Adipose tissue (tissue), 3 donors: Measurements from ENCODE around the gene UBE2R2. TPM values are rescaled to one million over a fixed set of nuclear protein-coding genes. Genes with fewer than 3 reads are reported as not detected.
"Not testable (repeated sequence)": the region's sequence is repeated elsewhere in the genome, so short reads cannot be mapped to it uniquely, and the experiment has no call there.

Source experiments
- H3K27ac ChIP-seq: one replicate; pipeline ENCODE4 v1.5.1; 2013; ENCODE audit warnings: low read depth, low read length
- WGBS, 3 donors: extraction: QIAGEN DNeasy Blood & Tissue Kit; methylation state at CpG; one replicate each; pipeline ENCODE4 v1.1.7; 2013; 5-methylcytosine and 5-hydroxymethylcytosine counted together
- polyA plus RNA-seq, 3 donors: library from polyadenylated mRNA; stranded (reverse); fragments of 200-250 nt; gene quantifications; one replicate each; pipeline ENCODE4 v1.2.3, GENCODE V29; 2013
- donor health status: healthy with polysubstance abuse.
- donor health status: Bipolar disorder and iron deficiency.
- donor health status: healthy.

UBE2R2 gene
- polyA plus RNA-seq, 3 donors = 21.3 to 24.2 (median 23.3) TPM

- no peak overlapping the region for H3K27ac ChIP-seq
- 55 to 63% (median 57%) methylated on average over 11 of the region's 11 CpGs for WGBS, 3 donors
These were observed 50.9 kb downstream of the UBE2R2 start for GRCh38 chr9:33867747-33868439.

GRCh38 chr9:33868440-33868973 is 51.5 kb downstream of the UBE2R2 start:
- WGBS, 3 donors = 18 to 30% (median 27%) methylated on average over 3 of the region's 3 CpGs
- no peak overlapping the region for H3K27ac ChIP-seq

DNA sequence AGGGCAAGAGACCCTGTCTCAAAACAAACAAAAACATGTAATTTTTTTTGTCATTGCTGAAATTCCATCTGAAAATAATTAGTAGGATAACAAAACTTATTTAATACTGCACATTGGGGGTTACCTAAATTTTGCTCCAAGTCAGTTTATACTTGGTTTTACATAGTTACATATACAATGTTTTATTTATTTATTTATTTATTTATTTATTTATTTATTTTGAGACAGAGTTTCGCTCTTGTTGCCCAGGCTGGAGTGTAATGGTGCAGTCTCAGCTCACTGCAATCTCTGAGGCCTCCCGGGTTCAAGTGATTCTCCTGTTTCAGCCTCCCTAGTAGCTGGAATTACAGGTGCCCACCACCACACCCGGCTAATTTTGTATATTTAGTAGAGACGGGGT is 52.3 kb downstream of the UBE2R2 start:
- 95 to 97% (median 96%) methylated on average over 4 of the region's 4 CpGs for WGBS, 3 donors

GRCh38 chr9:33877727-33878489 is 60.9 kb downstream of the UBE2R2 start:
- 55 to 84% (median 83%) methylated on average over 10 of the region's 10 CpGs for WGBS, 3 donors
- H3K27ac ChIP-seq = no peak overlapping the region

More for the DNA sequence above, 52.3 kb downstream of the UBE2R2 start:
- not testable (repeated sequence) for H3K27ac ChIP-seq

DNA sequence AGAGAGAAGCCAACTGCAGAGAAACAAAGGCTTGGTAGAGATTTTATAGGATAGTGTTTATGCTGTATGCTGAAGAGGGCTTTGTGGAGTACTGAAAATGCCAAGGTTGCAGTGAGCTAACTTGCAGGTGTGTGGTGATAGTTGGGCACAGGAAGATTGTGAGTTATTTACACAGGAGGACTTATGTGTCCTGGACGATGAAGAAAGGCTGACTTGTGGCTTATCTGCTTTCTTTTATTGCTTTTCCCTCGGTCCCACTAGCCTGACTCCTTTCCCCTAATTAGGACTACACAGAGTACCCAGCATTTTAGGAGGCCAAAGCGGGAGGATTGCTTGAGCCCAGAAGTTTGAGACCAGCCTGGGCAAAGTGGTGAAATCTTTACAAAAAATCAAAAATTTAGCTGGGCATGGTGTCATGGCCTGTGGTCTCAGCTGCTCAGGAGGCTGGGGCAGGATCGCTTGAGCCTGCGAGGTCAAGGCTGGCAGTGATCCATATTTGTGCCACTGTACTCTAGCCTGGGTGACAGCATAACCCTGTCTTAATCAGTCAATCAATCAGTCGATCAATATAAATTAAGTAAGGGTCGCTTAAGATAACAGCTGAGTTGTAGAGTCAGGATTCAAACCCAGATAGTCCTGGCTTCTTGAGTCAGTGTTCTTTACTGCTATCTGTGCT is 61.9 kb downstream of the UBE2R2 start:
- H3K27ac ChIP-seq = no peak overlapping the region
- WGBS, 3 donors = 40 to 88% (median 88%) methylated on average over 7 of the region's 7 CpGs

DNA sequence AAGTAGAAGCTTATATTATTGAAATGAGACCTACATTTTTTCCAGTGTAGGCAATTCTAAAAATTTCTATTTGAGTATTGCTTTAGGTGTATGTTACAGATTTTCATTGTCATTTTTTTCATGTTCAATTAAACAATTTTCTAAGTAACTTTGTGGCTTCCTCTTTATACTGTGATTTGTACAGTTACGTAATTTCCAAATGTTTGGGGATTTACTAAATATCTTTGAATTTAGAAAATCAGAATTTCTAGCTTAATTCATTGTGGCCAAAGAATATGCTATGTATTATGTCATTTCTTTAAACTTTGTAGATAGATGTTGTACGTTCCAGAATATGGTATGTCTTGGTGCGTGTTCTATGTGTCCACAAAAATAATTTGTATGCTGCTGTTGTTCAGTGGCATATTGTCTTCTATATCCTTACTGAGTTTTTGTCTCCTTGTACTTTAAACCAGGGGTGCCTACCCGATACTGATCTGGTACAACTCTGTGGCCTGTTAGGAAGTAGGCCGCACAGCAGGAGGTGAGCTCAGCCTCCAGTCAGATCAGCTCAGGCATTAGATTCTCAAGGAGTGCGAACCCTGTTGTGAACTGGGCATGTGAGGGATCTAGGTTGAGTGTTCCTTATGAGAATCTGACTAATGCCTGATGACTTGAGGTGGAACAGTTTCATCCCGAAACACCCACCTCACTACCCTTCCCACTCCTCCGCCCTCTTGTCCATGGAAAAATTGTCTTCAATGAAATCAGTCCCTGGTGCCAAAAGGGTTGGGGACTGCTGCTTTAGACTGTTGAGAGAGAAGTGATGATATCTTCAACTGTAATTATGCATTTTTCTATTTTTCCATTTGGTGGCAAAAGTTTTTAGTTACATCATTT is 63.5 kb downstream of the UBE2R2 start:
- WGBS, 3 donors = 83 to 92% (median 92%) methylated on average over 8 of the region's 8 CpGs
- no peak overlapping the region for H3K27ac ChIP-seq

GRCh38 chr9:33881635-33882034 is 64.7 kb downstream of the UBE2R2 start:
- WGBS, 3 donors = 25 to 53% (median 31%) methylated on average over 1 of the region's 1 CpG
- H3K27ac ChIP-seq = no peak overlapping the region

GRCh38 chr9:33884856-33885701 is 68.1 kb downstream of the UBE2R2 start:
- 31 to 66% (median 52%) methylated on average over 5 of the region's 5 CpGs for WGBS, 3 donors
- no peak overlapping the region for H3K27ac ChIP-seq

GRCh38 chr9:33885948-33886347 is 69.0 kb downstream of the UBE2R2 start:
- WGBS, 3 donors = 39 to 63% (median 61%) methylated on average over 2 of the region's 2 CpGs
- H3K27ac ChIP-seq = no peak overlapping the region

- H3K27ac ChIP-seq = no peak overlapping the region
These were observed 76.9 kb downstream of the UBE2R2 start for GRCh38 chr9:33893861-33894260.

DNA sequence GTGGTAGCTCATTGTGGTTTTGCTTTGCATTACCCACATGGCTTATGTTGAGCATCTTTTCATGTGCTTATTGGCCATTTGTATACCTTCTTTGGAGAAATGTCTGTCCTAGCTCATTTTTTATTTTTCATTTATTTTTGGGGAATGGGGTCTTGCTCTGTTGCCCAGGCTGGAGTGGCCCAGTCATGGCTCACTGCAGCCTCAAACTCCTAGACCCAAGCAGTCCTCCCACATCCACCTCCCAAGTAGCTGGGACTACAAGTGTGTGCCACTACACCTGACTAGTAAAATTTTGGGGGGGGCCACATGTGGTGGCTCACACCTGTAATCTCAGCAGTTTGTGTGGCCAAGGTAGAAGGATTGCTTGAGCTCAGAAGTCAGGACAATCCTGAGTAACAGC is 77.4 kb downstream of the UBE2R2 start:
- no peak overlapping the region for H3K27ac ChIP-seq

DNA sequence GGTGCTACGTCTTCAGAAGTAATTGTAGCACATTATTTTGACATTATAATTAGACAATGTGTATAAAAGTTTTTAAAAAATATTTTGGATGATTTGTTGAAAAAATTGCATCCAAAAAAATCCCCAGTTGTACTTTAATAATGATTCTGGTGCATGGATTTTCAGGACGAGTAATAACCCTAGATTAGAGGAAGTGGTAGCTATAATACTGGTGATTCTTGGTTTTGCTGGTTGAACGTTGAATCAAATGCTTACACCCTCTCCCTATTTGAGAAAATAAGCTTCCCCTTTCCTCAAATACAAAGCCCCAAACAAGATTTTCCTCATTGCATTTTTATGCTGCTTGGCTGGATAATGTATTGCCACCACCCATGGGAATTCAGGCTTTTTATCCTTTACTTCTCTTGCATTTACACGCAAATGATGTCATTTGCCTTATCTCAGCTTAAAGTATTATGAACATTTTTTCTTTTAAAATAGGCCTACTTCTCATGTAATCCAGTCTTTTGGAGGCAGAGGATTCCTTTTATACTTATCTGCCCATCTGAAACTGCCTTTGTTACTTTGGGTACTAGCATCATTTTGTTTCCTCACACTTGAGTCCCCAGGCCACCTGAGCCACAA is 86.3 kb downstream of the UBE2R2 start:
- H3K27ac ChIP-seq = no peak overlapping the region
- WGBS, 3 donors = 60 to 82% (median 66%) methylated on average over 4 of the region's 4 CpGs

DNA sequence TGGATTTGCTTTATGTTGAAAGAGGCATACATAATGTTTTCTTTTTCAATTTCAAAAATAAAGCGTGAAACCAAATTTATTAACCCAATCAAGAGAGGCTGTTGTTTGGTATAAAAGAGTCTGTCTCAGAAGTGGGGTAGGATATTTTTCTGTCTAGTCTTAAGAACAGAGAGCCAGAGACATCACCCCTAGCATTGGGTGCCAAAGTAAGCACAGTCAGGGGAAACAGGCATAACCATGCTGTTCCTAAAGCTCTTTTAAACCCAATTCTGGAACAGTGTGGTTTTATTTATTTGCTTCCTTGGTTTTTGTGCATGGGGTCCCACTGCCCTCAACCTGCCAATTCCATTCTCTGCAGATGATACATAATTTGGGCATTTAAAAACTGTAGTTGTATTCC is 88.2 kb downstream of the UBE2R2 start:
- WGBS, 3 donors = 90 to 97% (median 96%) methylated on average over 1 of the region's 1 CpG
- no peak overlapping the region for H3K27ac ChIP-seq

DNA sequence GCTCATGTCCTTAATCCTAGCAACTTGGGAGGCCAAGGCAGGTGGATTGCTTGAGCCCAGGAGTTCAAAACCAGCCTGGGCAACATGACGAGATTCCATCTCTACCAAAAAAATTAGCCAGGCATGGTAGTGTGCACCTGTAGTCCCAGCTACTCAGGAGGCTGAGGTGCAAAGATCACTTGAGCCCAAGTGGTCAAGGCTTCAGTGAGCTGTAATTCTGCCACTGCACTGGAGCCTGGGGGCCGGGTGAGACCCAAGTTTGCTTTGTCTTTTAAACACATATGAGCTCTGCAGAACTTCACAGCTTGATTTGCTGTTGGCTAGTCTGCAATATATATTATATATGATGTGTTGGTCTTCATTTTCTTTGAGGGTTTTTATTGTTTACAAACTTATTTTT is 89.8 kb downstream of the UBE2R2 start:
- WGBS, 3 donors = 64 to 95% (median 90%) methylated on average over 2 of the region's 2 CpGs
- H3K27ac ChIP-seq = no peak overlapping the region

DNA sequence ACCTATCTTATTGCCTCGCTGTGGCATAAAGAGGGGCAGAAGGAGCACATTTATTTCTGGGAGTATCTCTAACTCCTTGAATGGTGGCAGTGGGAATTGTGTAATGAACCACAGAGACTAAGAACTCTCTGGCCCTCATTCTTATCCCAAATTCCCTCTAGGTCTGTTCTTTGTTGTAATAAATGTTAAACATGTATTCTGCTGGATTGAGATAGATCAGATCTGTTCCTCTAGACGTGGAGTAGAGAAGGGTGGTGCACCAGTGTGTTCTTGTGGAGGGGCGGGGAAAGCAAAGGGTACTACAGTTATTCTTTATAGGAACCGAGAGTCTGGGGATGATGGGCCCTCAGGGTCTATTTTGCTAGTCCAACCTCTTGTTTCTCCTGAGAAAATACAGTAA is 90.4 kb downstream of the UBE2R2 start:
- no peak overlapping the region for H3K27ac ChIP-seq
- 72 to 79% (median 72%) methylated on average over 4 of the region's 4 CpGs for WGBS, 3 donors

DNA sequence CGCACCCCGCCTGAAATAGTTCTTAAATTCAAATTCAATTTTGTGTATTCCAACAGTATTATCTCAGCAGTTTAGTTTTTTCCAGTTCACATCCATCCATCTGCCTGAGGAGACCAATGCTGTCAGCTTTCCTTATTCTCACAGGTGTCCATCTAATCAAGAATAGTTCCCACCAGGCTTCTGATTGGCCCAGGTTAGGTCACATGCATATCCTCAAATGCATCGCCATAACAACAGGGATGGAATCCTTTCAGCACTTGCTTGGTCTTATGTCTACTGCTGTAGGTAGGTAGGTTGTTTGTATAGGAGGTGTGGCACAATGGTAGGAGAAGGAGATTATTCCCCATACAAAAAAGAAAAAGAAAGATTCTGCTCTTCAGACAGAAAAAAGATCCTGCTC is 91.2 kb downstream of the UBE2R2 start:
- 95 to 98% (median 97%) methylated on average over 3 of the region's 3 CpGs for WGBS, 3 donors
- no peak overlapping the region for H3K27ac ChIP-seq

DNA sequence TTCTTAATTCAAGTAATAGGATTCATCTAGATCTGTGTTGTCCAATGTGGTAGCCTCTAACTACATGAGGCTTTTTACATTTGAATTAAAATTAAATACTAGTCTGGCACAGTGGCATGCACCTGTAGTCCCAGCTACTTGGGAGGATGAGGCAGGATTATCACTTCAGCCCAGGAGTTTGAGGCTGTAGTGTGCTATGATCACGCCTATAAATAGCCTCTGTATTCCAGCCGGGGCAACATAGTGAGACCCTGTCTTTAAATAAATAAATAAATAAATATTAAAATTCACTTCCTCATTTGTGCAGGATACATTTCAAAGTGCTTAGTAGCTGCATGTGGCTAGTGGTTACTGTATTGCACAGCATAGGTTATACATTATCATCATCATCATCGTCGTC is 91.8 kb downstream of the UBE2R2 start:
- WGBS, 3 donors = 89 to 96% (median 95%) methylated on average over 4 of the region's 4 CpGs
- no peak overlapping the region for H3K27ac ChIP-seq
